Ovary (tissue), 3 donors: ENCODE measurements around the gene GRK1.

Experiments used
- EP300 ChIP-seq: sonication (generic); formaldehyde crosslinking; IDR thresholded peaks from one replicate; pipeline ENCODE4 v1.6.1; 2017; ENCODE audit warnings: antibody characterized with exemption
- POLR2A ChIP-seq: fragments of 450-650 bp; IDR thresholded peaks from one replicate; pipeline ENCODE4 v1.6.1; 2017; ENCODE audit warnings: antibody characterized with exemption, mild to moderate bottlenecking, moderate library complexity
- TF ChIP-seq, protein P1 (sequence below), 3 donors: fragments of 450-650 bp in 2 of 3; fragments of 200-600 bp in 1 of 3; IDR thresholded peaks; one replicate each; pipeline versions ENCODE4 v1.5.1 to v1.8.0; 2016 to 2022; ENCODE audit warnings: antibody characterized with exemption in 3 of 3, mild to moderate bottlenecking in 1 of 3
- donor health status: DM: no; HTN: no; CAD: no.

DNA sequence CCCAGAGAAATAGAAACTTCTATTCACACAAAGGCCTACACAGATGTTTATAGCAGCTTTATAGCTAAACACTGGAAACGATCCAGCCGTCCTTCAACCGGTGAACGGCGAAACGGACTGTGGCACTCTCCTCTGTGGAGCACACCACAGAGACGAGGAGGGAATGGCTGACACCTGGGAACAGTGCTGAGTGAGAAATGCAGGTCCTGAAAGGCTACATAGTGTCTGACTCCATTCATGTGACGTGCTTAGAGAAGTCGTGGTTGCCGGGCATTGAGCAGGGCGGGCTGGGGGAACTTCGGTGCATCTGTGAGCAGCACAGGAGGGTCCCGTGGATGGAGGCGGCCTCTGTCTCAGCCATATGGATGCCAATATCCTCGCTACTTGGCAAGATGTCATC lies 3.1 kb upstream of the GRK1 start:
- TF ChIP-seq, protein P1, sequence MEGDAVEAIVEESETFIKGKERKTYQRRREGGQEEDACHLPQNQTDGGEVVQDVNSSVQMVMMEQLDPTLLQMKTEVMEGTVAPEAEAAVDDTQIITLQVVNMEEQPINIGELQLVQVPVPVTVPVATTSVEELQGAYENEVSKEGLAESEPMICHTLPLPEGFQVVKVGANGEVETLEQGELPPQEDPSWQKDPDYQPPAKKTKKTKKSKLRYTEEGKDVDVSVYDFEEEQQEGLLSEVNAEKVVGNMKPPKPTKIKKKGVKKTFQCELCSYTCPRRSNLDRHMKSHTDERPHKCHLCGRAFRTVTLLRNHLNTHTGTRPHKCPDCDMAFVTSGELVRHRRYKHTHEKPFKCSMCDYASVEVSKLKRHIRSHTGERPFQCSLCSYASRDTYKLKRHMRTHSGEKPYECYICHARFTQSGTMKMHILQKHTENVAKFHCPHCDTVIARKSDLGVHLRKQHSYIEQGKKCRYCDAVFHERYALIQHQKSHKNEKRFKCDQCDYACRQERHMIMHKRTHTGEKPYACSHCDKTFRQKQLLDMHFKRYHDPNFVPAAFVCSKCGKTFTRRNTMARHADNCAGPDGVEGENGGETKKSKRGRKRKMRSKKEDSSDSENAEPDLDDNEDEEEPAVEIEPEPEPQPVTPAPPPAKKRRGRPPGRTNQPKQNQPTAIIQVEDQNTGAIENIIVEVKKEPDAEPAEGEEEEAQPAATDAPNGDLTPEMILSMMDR (IDR thresholded peaks at IDR 0.05), result no peak
- no peak for TF ChIP-seq EP300
- TF ChIP-seq POLR2A, result no peak
